NCI-H748 (cell line): ENCODE results near the gene CTDSPL2.
A peak's percentile ranks its signal among the peaks of the same experiment; 100 is the strongest.
"Not testable (repeated sequence)": the region's sequence is repeated elsewhere in the genome, so short reads cannot be mapped to it uniquely, and the experiment has no call there.

Source experiments
- DNase-seq: peaks from one replicate; lab custom pipeline; 2025; ENCODE audit not compliant: unreplicated experiment; lab: John Stamatoyannopoulos, UW

The CTDSPL2 gene

GRCh38 chr15:44426975-44427755 is at the start of gene CTDSPL2:
Gene CTDSPL2, plus strand, starts transcription at chr15:44427629. Its CDS starts 31,386 bp downstream, at chr15:44459015.
- peak; percentile 98 for DNase-seq

- no peak for DNase-seq
Measured at GRCh38 chr15:44381236-44381635, 46.2 kb upstream of the CTDSPL2 start.

DNA sequence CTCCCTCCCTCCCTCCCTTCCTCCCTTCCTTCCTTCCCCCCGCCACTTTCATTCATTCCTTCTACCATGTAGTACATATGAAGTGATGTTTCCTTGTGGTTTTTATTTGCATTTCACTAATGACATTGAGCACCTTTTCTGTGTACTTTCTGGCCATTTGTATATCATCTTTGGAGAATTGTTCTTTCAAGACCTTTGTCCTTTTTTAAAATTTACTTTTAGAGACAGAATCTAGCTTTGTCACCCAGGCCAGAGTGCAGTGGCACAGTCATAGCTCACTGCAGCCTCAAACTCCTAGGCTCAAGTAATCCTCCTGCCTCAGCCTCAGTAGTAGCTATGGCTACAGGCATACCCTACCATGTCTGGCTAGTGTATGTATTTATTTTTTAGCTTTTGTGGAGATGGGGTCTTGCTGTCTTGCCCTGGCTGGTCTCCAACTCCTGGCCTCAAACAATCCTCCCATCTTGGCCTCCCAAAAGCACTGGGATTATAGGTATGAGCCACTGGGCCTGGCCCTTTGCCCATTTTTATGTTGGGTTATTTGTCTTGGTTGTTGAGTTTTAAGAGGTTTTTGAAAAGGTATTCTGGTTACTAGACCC is 42.0 kb upstream of the CTDSPL2 start:
- no peak for DNase-seq

- no peak for DNase-seq
Measured at GRCh38 chr15:44394062-44394461, 33.4 kb upstream of the CTDSPL2 start.

DNA sequence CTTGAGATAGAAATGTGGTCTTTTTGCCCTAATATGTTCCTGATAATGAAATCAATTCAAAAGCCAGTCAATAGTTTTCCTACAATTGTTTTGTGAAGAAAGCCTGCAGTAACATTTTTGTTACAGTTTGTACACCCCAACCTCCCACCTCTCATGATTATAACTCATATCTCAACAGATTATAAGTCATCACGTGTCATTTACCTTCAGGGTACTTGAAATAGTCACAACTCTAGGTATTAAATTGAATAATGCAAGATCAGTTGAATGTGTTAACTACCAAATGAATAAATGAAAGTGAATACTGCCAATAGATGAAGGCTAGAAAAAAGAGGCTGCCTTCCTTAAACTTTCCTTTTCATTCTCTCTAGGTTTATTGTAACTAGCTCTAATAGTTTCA is 32.9 kb upstream of the CTDSPL2 start:
- DNase-seq = no peak

DNA sequence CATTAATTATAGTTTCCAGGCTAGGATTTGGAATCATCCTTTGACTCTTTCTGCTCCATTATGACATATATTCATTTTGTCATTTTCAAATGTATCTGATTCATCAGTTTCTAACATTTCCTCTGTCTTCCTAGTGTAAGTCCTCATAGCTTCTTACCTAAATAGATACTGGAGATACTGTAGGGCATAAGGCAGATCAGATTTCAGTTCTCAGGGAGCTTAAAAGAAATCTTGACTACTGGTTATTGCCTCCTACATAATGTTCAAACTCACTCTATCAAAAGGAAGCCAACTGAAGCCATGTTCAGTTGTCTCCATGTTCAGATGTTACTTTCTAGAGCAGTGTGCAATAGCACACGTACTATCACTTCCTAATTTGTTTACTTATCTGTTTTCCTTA is 29.6 kb upstream of the CTDSPL2 start:
- DNase-seq = no peak

- DNase-seq = no peak
Measured at GRCh38 chr15:44414001-44414400, 13.4 kb upstream of the CTDSPL2 start.

DNA sequence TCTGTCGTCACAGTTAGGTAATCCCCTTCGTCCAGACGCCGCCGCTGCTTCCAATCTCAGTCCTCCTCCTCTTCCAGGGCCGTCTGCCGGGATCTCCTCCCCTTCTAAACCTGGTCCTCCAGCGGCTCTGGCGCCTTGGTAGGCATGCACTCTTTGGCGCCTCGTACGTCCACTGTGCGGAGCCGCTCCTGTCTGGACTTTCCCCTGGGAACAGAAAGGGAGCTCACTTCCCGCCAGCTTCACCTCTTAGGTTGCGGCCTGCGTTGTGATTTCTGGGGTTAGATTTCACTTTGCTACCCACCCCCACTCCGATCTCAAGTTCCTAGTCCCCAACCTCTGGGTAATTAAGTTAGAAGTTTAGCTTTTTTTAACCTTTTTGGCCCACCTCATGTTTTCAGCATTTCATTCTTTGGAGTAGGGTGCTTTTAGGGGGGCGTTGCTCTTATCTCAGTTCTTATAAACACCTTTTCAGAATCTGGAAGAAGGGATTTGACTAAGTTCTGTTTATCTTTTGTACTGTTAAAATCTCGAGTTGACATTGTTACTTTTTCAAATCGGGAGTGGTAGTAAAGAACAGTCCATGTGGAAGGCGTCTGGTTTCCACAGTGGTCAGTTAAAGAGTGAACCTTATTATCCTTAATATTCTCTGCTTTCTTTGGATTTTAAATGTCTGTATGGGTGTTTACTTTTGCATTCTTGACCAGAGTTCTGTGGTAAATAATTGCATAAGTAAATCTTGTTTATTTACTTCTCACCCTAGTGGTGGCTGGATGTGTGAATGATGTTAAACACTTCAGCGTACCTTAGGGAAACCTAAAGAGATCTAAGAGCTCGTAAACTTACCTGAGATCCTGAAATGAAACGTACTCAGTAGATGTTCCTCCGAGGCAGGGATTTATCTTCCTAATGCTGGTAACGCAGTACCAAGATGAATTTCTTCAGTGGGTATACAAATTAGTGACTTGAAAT is 611 bp downstream of the CTDSPL2 start:
- peak; percentile 85 for DNase-seq

DNA sequence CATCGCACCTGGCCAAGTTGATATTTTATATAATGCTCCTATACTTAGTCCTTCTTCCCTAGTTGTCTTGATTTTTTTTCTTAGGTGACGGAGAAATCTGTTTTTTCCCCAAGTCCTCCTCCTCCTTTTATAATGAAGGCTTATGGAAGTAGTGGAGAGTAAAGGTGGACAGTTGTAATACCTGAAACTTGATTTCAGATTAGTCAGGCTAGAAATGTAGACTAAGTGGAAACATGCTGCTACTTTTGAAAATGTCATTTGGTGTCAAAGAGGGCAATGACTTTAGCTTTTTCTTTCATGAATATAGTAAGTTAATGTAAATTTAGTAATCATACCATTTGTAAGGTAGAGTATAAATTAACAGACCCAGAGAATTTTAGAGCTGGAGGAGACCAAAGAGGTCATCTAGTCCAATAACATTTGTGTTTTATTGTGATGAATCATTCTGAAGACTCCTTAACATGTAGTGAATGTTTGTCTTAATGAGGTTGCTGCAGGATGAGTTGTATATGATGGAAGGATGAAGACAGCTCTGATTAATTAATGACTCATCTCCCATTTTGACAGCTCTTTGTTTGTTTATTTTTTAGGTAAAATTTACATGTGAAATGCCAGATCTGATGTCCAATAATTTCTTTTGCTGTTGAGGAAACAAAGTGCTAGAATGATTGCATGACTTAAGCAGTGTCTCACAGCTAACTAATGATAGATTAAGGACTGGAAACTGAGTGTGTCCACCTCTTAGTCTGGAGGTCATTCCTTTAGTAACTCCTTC is 8.7 kb downstream of the CTDSPL2 start:
- no peak for DNase-seq

DNA sequence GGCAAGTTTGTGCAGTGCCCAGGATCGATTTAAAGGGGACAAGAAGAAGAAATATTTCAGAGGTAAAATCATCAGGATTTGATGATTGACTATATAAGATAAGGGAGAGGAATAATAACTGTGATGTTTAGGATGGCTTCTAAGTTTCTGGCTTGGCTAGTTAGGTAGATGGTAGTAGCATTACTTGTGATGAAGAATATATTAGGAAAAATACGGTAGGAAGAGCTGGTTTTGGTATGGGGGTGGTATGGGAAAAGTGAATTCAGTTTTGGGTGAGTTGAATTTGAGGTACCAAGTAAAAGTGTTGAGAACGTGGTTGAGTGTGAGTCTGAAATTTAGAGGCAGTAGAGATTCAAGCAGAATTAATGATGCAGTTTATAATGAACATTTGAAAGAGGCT is 11.0 kb downstream of the CTDSPL2 start:
- DNase-seq = no peak

DNA sequence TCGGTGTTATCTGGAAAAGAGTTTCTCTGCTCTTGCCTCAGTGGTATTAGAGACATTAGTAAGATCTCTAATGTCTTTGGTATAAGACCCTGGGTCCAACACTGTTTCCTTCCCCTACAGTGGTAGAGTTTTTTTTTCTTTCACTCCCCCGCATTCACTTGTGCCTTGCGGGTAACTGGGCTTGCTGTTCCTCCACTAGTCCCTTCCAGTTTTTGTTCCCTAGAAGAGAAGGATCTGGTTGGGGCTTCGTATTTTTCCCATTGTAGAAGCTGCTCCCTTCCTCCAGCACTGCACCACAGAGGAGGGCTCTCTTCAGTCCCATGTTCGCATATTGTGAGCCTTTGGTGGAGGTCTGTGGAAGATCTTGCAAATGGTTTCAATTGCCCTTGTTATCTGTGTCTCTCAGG is 13.7 kb downstream of the CTDSPL2 start:
- DNase-seq = no peak

GRCh38 chr15:44443515-44443914 is 16.1 kb downstream of the CTDSPL2 start:
- no peak for DNase-seq

- DNase-seq = no peak
Measured at GRCh38 chr15:44447772-44448376, 20.4 kb downstream of the CTDSPL2 start.

- no peak for DNase-seq
Measured at GRCh38 chr15:44450172-44450571, 22.7 kb downstream of the CTDSPL2 start.

- not testable (repeated sequence) for DNase-seq
Measured at GRCh38 chr15:44453578-44454283, 26.3 kb downstream of the CTDSPL2 start.

DNA sequence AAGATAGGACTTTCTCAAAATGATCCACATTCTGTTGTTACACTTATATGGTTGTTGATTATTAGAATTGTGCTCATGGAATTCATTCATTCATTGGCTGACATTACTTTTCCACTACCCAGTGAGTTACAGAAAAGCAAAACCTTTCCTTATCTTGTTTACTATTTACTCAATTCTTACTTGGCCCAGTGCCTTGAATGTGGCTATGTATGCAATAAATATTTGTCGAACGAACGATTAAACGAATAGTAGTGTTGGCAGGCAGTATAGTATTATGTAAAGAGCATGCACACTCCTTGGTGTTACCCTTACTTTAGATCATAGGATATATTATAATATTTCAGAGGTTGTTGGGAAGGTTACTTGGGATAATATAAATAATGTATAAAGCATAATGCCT is 31.0 kb downstream of the CTDSPL2 start:
- no peak for DNase-seq

DNA sequence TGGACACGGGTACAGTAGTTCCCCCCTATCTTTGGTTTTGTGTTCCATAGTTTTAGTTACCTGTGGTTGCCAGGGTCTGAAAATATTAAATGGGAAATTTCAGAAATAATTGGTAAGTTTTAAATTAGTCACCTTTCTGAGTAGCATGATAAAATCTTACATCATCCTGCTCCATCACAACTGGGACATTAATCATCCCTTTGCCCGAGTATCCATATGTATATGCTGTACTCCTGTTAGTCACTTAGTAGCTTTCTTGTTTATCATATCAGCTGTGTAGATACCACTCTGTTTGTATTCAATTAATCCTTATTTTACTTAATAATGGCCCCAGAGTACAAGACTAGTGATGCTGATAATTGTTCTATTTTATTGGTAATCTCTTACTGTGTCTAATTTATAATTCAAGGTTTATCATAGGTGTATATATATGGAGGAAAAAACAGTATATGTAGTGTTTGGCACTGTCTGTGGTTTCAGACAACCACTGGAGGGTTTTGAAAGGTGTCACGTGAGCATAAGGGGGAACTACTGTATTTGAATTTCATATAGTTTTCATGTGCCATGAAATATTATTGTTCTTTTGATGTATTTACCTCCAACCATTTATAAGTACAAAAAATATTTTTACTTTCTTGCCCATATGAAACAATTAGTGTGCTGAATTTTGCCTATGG is 41.4 kb downstream of the CTDSPL2 start:
- no peak for DNase-seq

DNA sequence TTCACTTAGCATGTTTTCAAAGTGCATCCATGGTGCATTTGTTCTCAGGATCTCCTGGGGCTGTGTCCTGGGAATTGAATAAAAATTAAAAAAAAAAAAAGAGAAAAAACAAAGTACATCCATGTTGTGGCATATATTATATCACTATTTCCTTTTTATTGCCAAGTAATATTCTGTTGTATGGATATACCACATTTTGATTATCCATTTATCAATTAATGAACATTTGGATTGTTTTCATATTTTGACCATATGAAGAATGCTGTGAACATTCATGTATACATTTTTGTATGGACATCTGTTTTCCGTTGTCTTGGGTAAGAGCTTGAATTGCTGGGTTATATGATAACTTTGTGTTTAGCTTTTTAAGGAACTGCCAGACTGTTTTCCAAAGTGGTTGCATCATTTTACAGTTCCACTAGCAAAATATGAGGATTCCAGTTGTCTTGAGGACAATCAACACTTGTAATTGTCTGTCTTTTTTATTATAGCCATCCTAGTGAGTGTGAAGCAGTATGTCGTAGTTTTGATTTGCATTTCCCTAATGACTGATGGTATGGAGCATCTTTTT is 44.5 kb downstream of the CTDSPL2 start:
- DNase-seq = no peak

GRCh38 chr15:44479343-44479742 is 51.9 kb downstream of the CTDSPL2 start:
- DNase-seq = no peak
